ENCODE data around the gene SWT1. TPM values are rescaled to one million over a fixed set of nuclear protein-coding genes. Genes with fewer than 3 reads are reported as not detected.

SWT1 gene
- total and polyA plus RNA-seq, 2 of the 13 experiments (the other 11 are each of a cell fraction or from before 2014, with no cell fraction given), result 1.7 to 2.5 TPM

GRCh38 chr1:185271921-185272320 lies 115.0 kb downstream of the SWT1 start (continued):
- TF ChIP-seq JUND (CRISPR knock-in tag; IDR thresholded peaks at IDR 0.05), result no peak
- TF ChIP-seq CENPT (CRISPR knock-in tag; IDR thresholded peaks at IDR 0.05; ENCODE audit: low read depth), result no peak
- no peak for TF ChIP-seq ATF3 (CRISPR knock-in tag; IDR thresholded peaks at IDR 0.05)
- TF ChIP-seq MED8 (CRISPR knock-in tag; IDR thresholded peaks at IDR 0.05; ENCODE audit: insufficient replicate concordance), result no peak
- no peak for TF ChIP-seq RXRB (CRISPR knock-in tag; IDR thresholded peaks at IDR 0.05; ENCODE audit: borderline replicate concordance)

GRCh38 chr1:185279571-185279970 lies 122.6 kb downstream of the SWT1 start:
- H3K4me1 ChIP-seq (ENCODE audit: insufficient read depth, low read length), result peaks cover 23% of the 10 kb centered on the region
- H3K9me3 ChIP-seq (ENCODE audit: low read length), result no peaks in the 10 kb centered on the region
- H2AFZ ChIP-seq (ENCODE audit: low read length), result no peak overlapping the region
- H3K4me3 ChIP-seq (replicated peaks in 1 of 3; ENCODE audit: insufficient read depth in 1 of 3, low read depth in 2 of 3, low read length in 3 of 3), result no peak overlapping the region
- H3K27me3 ChIP-seq (ENCODE audit: control insufficient read depth in 1 of 2, insufficient read depth in 2 of 2, low read length in 2 of 2), result no peaks in the 10 kb centered on the region
- ATAC-seq (no peak), FAIRE-seq (no peak), DNase-seq (ENCODE audit: low spot score) (no peak)
- no peak overlapping the region for H3K4me2 ChIP-seq (ENCODE audit: low read depth, low read length)
- in situ Hi-C loops (cut with HindIII; ENCODE audit: extremely low pct_ligation_motif_present, low pct_unique_long_range_greater_than_20kb) (no loop called here), intact Hi-C loops (cut with micrococcal nuclease; ENCODE audit: unreplicated experiment) (no loop called here)
- no peaks in the 10 kb centered on the region for H3K79me2 ChIP-seq (ENCODE audit: insufficient read depth, low read length)
- POLR2A ChIA-PET, result no interaction called here
- CTCF ChIA-PET (ENCODE audit: low intra/inter-chr PET ratio, low total read pairs), result no interaction called here
- no TSS peak for BruUV-seq (replicated peaks)
- no peak overlapping the region for H3K27ac ChIP-seq (ENCODE audit: extremely low read length, insufficient read depth, low read length)
- H3K36me3 ChIP-seq (replicated peaks in 1 of 2; ENCODE audit: control insufficient read depth in 1 of 2, insufficient read depth in 2 of 2, low read length in 2 of 2), result no peaks in the 10 kb centered on the region
- H4K20me1 ChIP-seq (ENCODE audit: insufficient read depth, low read length), result no peaks in the 10 kb centered on the region
- H3K9ac ChIP-seq (ENCODE audit: insufficient read depth, low read depth, low read length), result no peak overlapping the region
- no peak for TF ChIP-seq ZSCAN30 (CRISPR knock-in tag; IDR thresholded peaks at IDR 0.05)
- TF ChIP-seq ZNF282 (IDR thresholded peaks at IDR 0.05; ENCODE audit: partially characterized antibody), result no peak
- no peak for TF ChIP-seq ZNF354B (CRISPR knock-in tag; IDR thresholded peaks at IDR 0.05)
- TF ChIP-seq, protein P1, sequence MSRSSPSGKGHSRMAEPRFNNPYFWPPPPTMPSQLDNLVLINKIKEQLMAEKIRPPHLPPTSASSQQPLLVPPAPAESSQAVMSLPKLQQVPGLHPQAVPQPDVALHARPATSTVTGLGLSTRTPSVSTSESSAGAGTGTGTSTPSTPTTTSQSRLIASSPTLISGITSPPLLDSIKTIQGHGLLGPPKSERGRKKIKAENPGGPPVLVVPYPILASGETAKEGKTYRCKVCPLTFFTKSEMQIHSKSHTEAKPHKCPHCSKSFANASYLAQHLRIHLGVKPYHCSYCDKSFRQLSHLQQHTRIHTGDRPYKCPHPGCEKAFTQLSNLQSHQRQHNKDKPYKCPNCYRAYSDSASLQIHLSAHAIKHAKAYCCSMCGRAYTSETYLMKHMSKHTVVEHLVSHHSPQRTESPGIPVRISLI (CRISPR knock-in tag; IDR thresholded peaks at IDR 0.05; ENCODE audit: borderline replicate concordance), result no peak
- no peak for TF ChIP-seq REXO4 (CRISPR knock-in tag; IDR thresholded peaks at IDR 0.05; ENCODE audit: borderline replicate concordance)
- TF ChIP-seq ZNF790 (CRISPR knock-in tag; IDR thresholded peaks at IDR 0.05; ENCODE audit: borderline replicate concordance), result no peak
- TF ChIP-seq ZNF784 (CRISPR knock-in tag; IDR thresholded peaks at IDR 0.05; ENCODE audit: borderline replicate concordance), result no peak
- no peak for TF ChIP-seq ZFP90 (CRISPR knock-in tag; IDR thresholded peaks at IDR 0.05; ENCODE audit: borderline replicate concordance)
- TF ChIP-seq, protein P2, sequence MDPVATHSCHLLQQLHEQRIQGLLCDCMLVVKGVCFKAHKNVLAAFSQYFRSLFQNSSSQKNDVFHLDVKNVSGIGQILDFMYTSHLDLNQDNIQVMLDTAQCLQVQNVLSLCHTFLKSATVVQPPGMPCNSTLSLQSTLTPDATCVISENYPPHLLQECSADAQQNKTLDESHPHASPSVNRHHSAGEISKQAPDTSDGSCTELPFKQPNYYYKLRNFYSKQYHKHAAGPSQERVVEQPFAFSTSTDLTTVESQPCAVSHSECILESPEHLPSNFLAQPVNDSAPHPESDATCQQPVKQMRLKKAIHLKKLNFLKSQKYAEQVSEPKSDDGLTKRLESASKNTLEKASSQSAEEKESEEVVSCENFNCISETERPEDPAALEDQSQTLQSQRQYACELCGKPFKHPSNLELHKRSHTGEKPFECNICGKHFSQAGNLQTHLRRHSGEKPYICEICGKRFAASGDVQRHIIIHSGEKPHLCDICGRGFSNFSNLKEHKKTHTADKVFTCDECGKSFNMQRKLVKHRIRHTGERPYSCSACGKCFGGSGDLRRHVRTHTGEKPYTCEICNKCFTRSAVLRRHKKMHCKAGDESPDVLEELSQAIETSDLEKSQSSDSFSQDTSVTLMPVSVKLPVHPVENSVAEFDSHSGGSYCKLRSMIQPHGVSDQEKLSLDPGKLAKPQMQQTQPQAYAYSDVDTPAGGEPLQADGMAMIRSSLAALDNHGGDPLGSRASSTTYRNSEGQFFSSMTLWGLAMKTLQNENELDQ (CRISPR knock-in tag; IDR thresholded peaks at IDR 0.05; ENCODE audit: borderline replicate concordance), result no peak
- no peak for TF ChIP-seq ZBTB3 (CRISPR knock-in tag; IDR thresholded peaks at IDR 0.05; ENCODE audit: borderline replicate concordance, low read depth)
- TF ChIP-seq, protein P3, sequence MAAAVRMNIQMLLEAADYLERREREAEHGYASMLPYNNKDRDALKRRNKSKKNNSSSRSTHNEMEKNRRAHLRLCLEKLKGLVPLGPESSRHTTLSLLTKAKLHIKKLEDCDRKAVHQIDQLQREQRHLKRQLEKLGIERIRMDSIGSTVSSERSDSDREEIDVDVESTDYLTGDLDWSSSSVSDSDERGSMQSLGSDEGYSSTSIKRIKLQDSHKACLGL (CRISPR knock-in tag; IDR thresholded peaks at IDR 0.05), result no peak
- no peak for TF ChIP-seq KDM3A (CRISPR knock-in tag; IDR thresholded peaks at IDR 0.05; ENCODE audit: low read depth)

Data from HepG2 (cell line).